H1 (cell line): Measurements from ENCODE around the gene PRRC1. TPM values are rescaled to one million over a fixed set of nuclear protein-coding genes. Genes with fewer than 3 reads are reported as not detected.

Experiments
- CTCF ChIA-PET: fragments of 300-600 bp; sonication (Branson Sonifier 250); formaldehyde crosslinking; loops from one replicate; lab custom pipeline; 2021; ENCODE audit not compliant: partially characterized antibody; lab: Charles Lee
- POLR2A ChIA-PET: fragments of 300-600 bp; sonication (Branson Sonifier 250); formaldehyde crosslinking; loops from one replicate; lab custom pipeline; 2021; ENCODE audit warnings: inconsistent platforms; ENCODE audit not compliant: partially characterized antibody; lab: Charles Lee
- DNase-seq, 2 experiments: peaks; one replicate each; pipeline versions ENCODE4 v3.0.0 to v3.0.0-alpha.2; 2010 to 2022; ENCODE audit warnings: low spot score in 2 of 2, low read depth in 1 of 2, mixed read lengths in 1 of 2
- FAIRE-seq: peaks from 2 replicates; lab custom pipeline; 2011; peaks lifted over from hg19 to GRCh38; lab: Jason Lieb, UNC
- H2AFZ ChIP-seq: 2 replicates; pipeline ENCODE4 v1.8.1; 2012; ENCODE audit warnings: low read length, inconsistent platforms
- H2AK5ac ChIP-seq: 2 replicates; pipeline ENCODE4 v1.6.1; 2013; ENCODE audit warnings: low read depth, low read length
- H2BK120ac ChIP-seq: replicated peaks from 2 replicates; pipeline ENCODE3; 2013; ENCODE audit warnings: low read depth, low read length, inconsistent platforms
- H2BK12ac ChIP-seq: 2 replicates; pipeline ENCODE4 v1.6.1; 2013; ENCODE audit warnings: low read depth, low read length
- H2BK15ac ChIP-seq: 2 replicates; pipeline ENCODE4 v1.6.1; 2013; ENCODE audit warnings: low read length
- H2BK20ac ChIP-seq: 2 replicates; pipeline ENCODE4 v1.6.1; 2013; ENCODE audit warnings: low read length
- H2BK5ac ChIP-seq: 2 replicates; pipeline ENCODE4 v1.6.1; 2013; ENCODE audit warnings: low read depth, low read length
- H3K14ac ChIP-seq: 2 replicates; pipeline ENCODE4 v1.6.1; 2013; ENCODE audit warnings: inconsistent platforms; ENCODE audit not compliant: insufficient read length
- H3K18ac ChIP-seq: 2 replicates; pipeline ENCODE4 v1.6.1; 2013; ENCODE audit warnings: low read length; ENCODE audit errors: extremely low read depth
- H3K23ac ChIP-seq: 2 replicates; pipeline ENCODE4 v1.6.1; 2013; ENCODE audit warnings: inconsistent platforms; ENCODE audit not compliant: insufficient read length
- H3K23me2 ChIP-seq: 2 replicates; pipeline ENCODE4 v1.6.1; 2013; ENCODE audit warnings: low read depth, low read length
- H3K27ac ChIP-seq: 2 replicates; pipeline ENCODE4 v1.6.1; 2011; ENCODE audit warnings: low read depth, low read length, inconsistent platforms
- H3K27me3 ChIP-seq, 4 experiments: replicated peaks in 1 of 4; 1 replicate in 1 of 4; 2 replicates in 3 of 4; pipeline versions ENCODE4 v1.6.1 to v1.8.1; 2011 to 2013; ENCODE audit warnings: low read length in 3 of 4, mild to moderate bottlenecking in 3 of 4, inconsistent platforms in 2 of 4, mixed read lengths in 2 of 4, moderate library complexity in 1 of 4; ENCODE audit not compliant: control insufficient read depth in 3 of 4, insufficient read depth in 3 of 4; ENCODE audit errors: extremely low read depth in 1 of 4
- H3K36me3 ChIP-seq, 4 experiments: 2 replicates each; pipeline versions ENCODE4 v1.6.1 to v1.8.1; 2011 to 2013; ENCODE audit warnings: mild to moderate bottlenecking in 4 of 4, low read length in 3 of 4, moderate library complexity in 2 of 4, control low read depth in 1 of 4, inconsistent platforms in 1 of 4; ENCODE audit not compliant: insufficient read depth in 4 of 4, control insufficient read depth in 2 of 4
- H3K4ac ChIP-seq: replicated peaks from 2 replicates; pipeline ENCODE3; 2013; ENCODE audit warnings: low read length, low read depth, mixed read lengths, inconsistent platforms; ENCODE audit not compliant: insufficient read length
- H3K4me1 ChIP-seq, 4 experiments: replicated peaks in 1 of 4; 1 replicate in 1 of 4; 2 replicates in 3 of 4; pipeline versions ENCODE4 v1.6.1 to v1.8.1; 2011 to 2013; ENCODE audit warnings: low read length in 3 of 4, inconsistent platforms in 2 of 4, mixed read lengths in 1 of 4; ENCODE audit not compliant: insufficient read depth in 4 of 4, control insufficient read depth in 3 of 4
- H3K4me2 ChIP-seq, 2 experiments: 2 replicates each; pipeline versions ENCODE4 v1.6.1 to v1.8.1; 2011 to 2013; ENCODE audit warnings: low read depth in 2 of 2, low read length in 2 of 2, control low read depth in 1 of 2, inconsistent platforms in 1 of 2, mild to moderate bottlenecking in 1 of 2; ENCODE audit not compliant: insufficient read depth in 1 of 2
- H3K4me3 ChIP-seq, 4 experiments: fragments of 200-600, 300-600 bp in 1 of 4; sonication (generic), shearing (Covaris generic), sonication (Bioruptor Twin) in 1 of 4; 2 replicates each; pipeline versions ENCODE4 v1.5.1 to v1.8.1; 2011 to 2016; ENCODE audit warnings: low read length in 4 of 4, low read depth in 3 of 4, control low read depth in 2 of 4, inconsistent platforms in 2 of 4, mild to moderate bottlenecking in 2 of 4, mixed read lengths in 1 of 4, moderate library complexity in 1 of 4; ENCODE audit not compliant: insufficient read depth in 2 of 4; ENCODE audit errors: extremely low read depth in 1 of 4
- H3K56ac ChIP-seq: replicated peaks from 2 replicates; pipeline ENCODE3; 2013; ENCODE audit warnings: low read depth, mild to moderate bottlenecking, mixed read lengths, low read length, inconsistent platforms; ENCODE audit not compliant: insufficient read length
- H3K79me1 ChIP-seq: 2 replicates; pipeline ENCODE4 v1.6.1; 2013; ENCODE audit warnings: low read depth, low read length, control low read depth
- H3K79me2 ChIP-seq, 2 experiments: 2 replicates each; pipeline versions ENCODE4 v1.6.1 to v1.8.1; 2012 to 2013; ENCODE audit warnings: low read length in 2 of 2, mild to moderate bottlenecking in 2 of 2, inconsistent platforms in 1 of 2; ENCODE audit not compliant: insufficient read depth in 2 of 2, control insufficient read depth in 1 of 2
- H3K9ac ChIP-seq, 4 experiments: replicated peaks in 1 of 4; 1 replicate in 1 of 4; 2 replicates in 3 of 4; pipeline versions ENCODE4 v1.6.1 to v1.8.1; 2011 to 2013; ENCODE audit warnings: low read depth in 3 of 4, low read length in 3 of 4, control low read depth in 2 of 4, mild to moderate bottlenecking in 2 of 4, moderate library complexity in 2 of 4, inconsistent platforms in 1 of 4; ENCODE audit errors: extremely low read depth in 1 of 4
- H3K9me3 ChIP-seq, 2 experiments: 2 replicates each; pipeline versions ENCODE4 v1.6.1 to v1.8.1; 2012 to 2013; ENCODE audit warnings: mild to moderate bottlenecking in 2 of 2, moderate library complexity in 2 of 2, control low read depth in 1 of 2, inconsistent platforms in 1 of 2, low read depth in 1 of 2, low read length in 1 of 2, mixed read lengths in 1 of 2; ENCODE audit not compliant: insufficient read depth in 2 of 2
- H4K20me1 ChIP-seq, 2 experiments: replicated peaks in 1 of 2; 2 replicates each; pipeline versions ENCODE3 to v1.8.1; 2011 to 2013; ENCODE audit warnings: inconsistent platforms in 2 of 2, low read length in 2 of 2, mild to moderate bottlenecking in 1 of 2; ENCODE audit not compliant: insufficient read depth in 2 of 2, control insufficient read depth in 1 of 2
- H4K5ac ChIP-seq: 2 replicates; pipeline ENCODE4 v1.6.1; 2013; ENCODE audit warnings: low read length, low read depth, mixed read lengths, inconsistent platforms; ENCODE audit not compliant: insufficient read length
- H4K8ac ChIP-seq: 2 replicates; pipeline ENCODE4 v1.8.0; 2013; ENCODE audit warnings: mild to moderate bottlenecking, moderate library complexity, low read length, inconsistent platforms; ENCODE audit not compliant: insufficient read depth; ENCODE audit errors: extremely low read depth
- H4K91ac ChIP-seq: replicated peaks from 2 replicates; pipeline ENCODE3; 2013; ENCODE audit warnings: low read length, mixed read lengths, inconsistent platforms; ENCODE audit not compliant: insufficient read length
- ASH2L ChIP-seq: fragments of 200-600, 300-600 bp; sonication (generic); IDR thresholded peaks from one replicate; pipeline ENCODE4 v1.7.1; 2017; ENCODE audit warnings: low read length
- CREB1 ChIP-seq: IDR thresholded peaks from 2 replicates; pipeline ENCODE4 v1.6.1; 2012; ENCODE audit warnings: inconsistent platforms
- JUND ChIP-seq: IDR thresholded peaks from 2 replicates; pipeline ENCODE4 v1.6.1; 2011; ENCODE audit warnings: mild to moderate bottlenecking, improper control_type of control experiment, low read length
- TEAD4 ChIP-seq: IDR thresholded peaks from 2 replicates; pipeline ENCODE4 v1.6.1; 2012; ENCODE audit warnings: low read depth, low read length, inconsistent platforms, mixed read lengths
- WGBS, 2 experiments: shearing (Covaris generic) in 1 of 2; methylation state at CpG; one replicate each; pipeline versions ENCODE4 v1.1.6 to v1.1.7; 2013 to 2015; ENCODE audit warnings: low lambda C conversion rate in 2 of 2, mixed read lengths in 2 of 2, inconsistent platforms in 1 of 2, low coverage in 1 of 2, missing lambda C conversion rate in 1 of 2; ENCODE audit not compliant: insufficient replicate concordance in 2 of 2, insufficient coverage in 1 of 2, insufficient read length in 1 of 2; ENCODE audit errors: extremely low coverage in 1 of 2, missing lambda C conversion rate in 1 of 2; 5-methylcytosine and 5-hydroxymethylcytosine counted together
- polyA plus RNA-seq, 7 experiments: library from polyadenylated mRNA; depleted of rRNA in 3 of 7; stranded (reverse) in 5 of 7; unstranded in 2 of 7; fragments of >200 nt in 5 of 7; fragments of 200-250 nt in 2 of 7; gene quantifications; 1 replicate in 5 of 7; 2 replicates in 1 of 7; 4 replicates in 1 of 7; pipeline versions ENCODE4 v1.2.1 to v1.2.3, GENCODE V29; 2011 to 2013; ENCODE audit warnings: missing spikeins in 2 of 7, mixed read lengths in 2 of 7
- total RNA-seq: library from RNA; stranded (reverse); fragmentation: NEBNext Ultra II Directional; extraction: Animal tissue kit (Norgen Biotek cat#: 25700); gene quantifications from 2 replicates; pipeline ENCODE4 v1.2.1, GENCODE V29; 2021

PRRC1 gene
- total and polyA plus RNA-seq, 2 of the 8 experiments (the other 6 are each of a cell fraction or from before 2014, with no cell fraction given): 54.6 to 78.6 TPM

GRCh38 chr5:127565586-127566270 lies 48.3 kb downstream of the PRRC1 start:
- H4K5ac ChIP-seq: no peak overlapping the region
- peaks cover 0 to 2% (median 0%) of the 10 kb centered on the region in 4 experiments; a peak in 1 of 7 replicates for H3K4me1 ChIP-seq
- H3K56ac ChIP-seq: no peak overlapping the region
- H3K4me2 ChIP-seq: no peak overlapping the region
- H3K9ac ChIP-seq: no peak overlapping the region
- TF ChIP-seq JUND: no peak
- TF ChIP-seq CREB1: no peak
- no peak for TF ChIP-seq ASH2L
- no peak for TF ChIP-seq TEAD4
- no peak overlapping the region for H3K27ac ChIP-seq
- H4K8ac ChIP-seq: no peak overlapping the region
- H3K23ac ChIP-seq: no peak overlapping the region
- no peak overlapping the region for H3K18ac ChIP-seq
- no peak overlapping the region for H4K91ac ChIP-seq
- no peak for DNase-seq
- no peaks in the 10 kb centered on the region for H3K23me2 ChIP-seq
- peaks cover 0 to 3% of the 10 kb centered on the region in 2 experiments; a peak in 1 of 4 replicates for H3K9me3 ChIP-seq
- H2BK12ac ChIP-seq: no peak overlapping the region
- H3K79me1 ChIP-seq: no peaks in the 10 kb centered on the region
- WGBS, 2 experiments: 100% methylated on average over 1 of the region's 1 CpG; no CpG with 5 or more reads in 1 of the 2 experiments
- H2BK5ac ChIP-seq: no peak overlapping the region
- no peaks in the 10 kb centered on the region for H3K27me3 ChIP-seq
- H2BK120ac ChIP-seq: no peak overlapping the region
- no peaks in the 10 kb centered on the region for H3K36me3 ChIP-seq
- no peak for FAIRE-seq
- H2AFZ ChIP-seq: no peak overlapping the region
- H2AK5ac ChIP-seq: no peak overlapping the region
- no peaks in the 10 kb centered on the region for H3K79me2 ChIP-seq
- H3K4me3 ChIP-seq: no peak overlapping the region
- CTCF ChIA-PET: interaction anchor here (0.6 to 4.8 kb wide), 6 partner anchors 7 to 641 kb away, joined by 3 to 28 read pairs (median 6); no protein-coding TSS in a partner anchor
- H2BK15ac ChIP-seq: no peak overlapping the region
- H3K14ac ChIP-seq: no peak overlapping the region
- H2BK20ac ChIP-seq: no peak overlapping the region
- no peaks in the 10 kb centered on the region for H4K20me1 ChIP-seq
- no peak overlapping the region for H3K4ac ChIP-seq
- POLR2A ChIA-PET: no interaction called here
